Measurements from ENCODE around the gene MYCBP2. TPM values are rescaled to one million over a fixed set of nuclear protein-coding genes. Genes with fewer than 3 reads are reported as not detected.

The MYCBP2 gene
- total and polyA plus RNA-seq, 8 donors: 70.4 to 105 (median 79.1) TPM

- H3K27ac ChIP-seq: no peak overlapping the region
- no peak overlapping the region for H3K4me3 ChIP-seq
- ATAC-seq: no peak
- no peak for DNase-seq
- no peaks in the 10 kb centered on the region for H3K27me3 ChIP-seq
- peaks cover 0 to 7% of the 10 kb centered on the region in 2 donors for H3K4me1 ChIP-seq
- H3K9me3 ChIP-seq: no peaks in the 10 kb centered on the region
- intact Hi-C loops (cut with DNase I): no loop called here
- TF ChIP-seq CTCF (IDR thresholded peaks at IDR 0.05): no peak
- H3K36me3 ChIP-seq: no peaks in the 10 kb centered on the region
Measured at GRCh38 chr13:77360032-77360685, 33.3 kb upstream of the MYCBP2 start.

GRCh38 chr13:77359171-77359570 lies 32.3 kb upstream of the MYCBP2 start:
- Histone ChIP-seq H3K36me3 (no peaks in the 10 kb centered on the region), H3K4me3 (no peak overlapping the region), H3K27ac (no peak overlapping the region), H3K4me1 (peaks cover 0 to 14% of the 10 kb centered on the region in 2 donors), H3K9me3 (no peaks in the 10 kb centered on the region), H3K27me3 (no peaks in the 10 kb centered on the region)
- DNase-seq (no peak), ATAC-seq (no peak)
- TF ChIP-seq CTCF (IDR thresholded peaks at IDR 0.05): no peak
- intact Hi-C loops (cut with DNase I): no loop called here

GRCh38 chr13:77358001-77358400 lies 31.1 kb upstream of the MYCBP2 start:
- DNase-seq (no peak), ATAC-seq (no peak)
- Histone ChIP-seq H3K4me1 (peaks cover 0 to 23% of the 10 kb centered on the region in 2 donors), H3K27ac (no peak overlapping the region), H3K9me3 (no peaks in the 10 kb centered on the region), H3K36me3 (no peaks in the 10 kb centered on the region), H3K4me3 (no peak overlapping the region), H3K27me3 (no peaks in the 10 kb centered on the region)
- intact Hi-C loops (cut with DNase I): no loop called here
- TF ChIP-seq CTCF (IDR thresholded peaks at IDR 0.05): no peak

- H3K27me3 ChIP-seq: no peaks in the 10 kb centered on the region
- intact Hi-C loops (cut with DNase I): no loop called here
Measured at GRCh38 chr13:77356155-77356554, 29.3 kb upstream of the MYCBP2 start.

DNA sequence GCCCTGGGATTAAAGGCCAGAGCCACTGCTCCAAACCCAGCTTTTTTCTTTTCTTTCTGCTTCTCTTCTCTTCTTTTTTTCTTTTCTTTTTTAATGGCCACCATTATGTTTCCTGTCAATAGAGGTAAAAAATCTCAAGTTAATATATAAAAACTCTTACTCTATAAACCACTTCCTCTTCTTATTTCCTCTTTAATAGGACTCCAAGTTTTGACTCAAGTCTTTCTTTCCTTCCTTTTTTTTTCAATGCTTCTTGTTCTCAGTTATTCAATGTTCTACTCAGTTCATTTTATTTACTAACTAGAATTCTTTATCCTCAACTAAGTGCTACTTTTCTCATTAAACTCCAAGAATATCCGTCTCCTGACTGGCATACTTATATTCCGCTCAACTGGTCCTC lies 27.1 kb upstream of the MYCBP2 start:
- ATAC-seq: no peak

More at GRCh38 chr13:77356155-77356554, 29.3 kb upstream of the MYCBP2 start:
- Histone ChIP-seq H3K4me1 (peaks cover 0 to 23% of the 10 kb centered on the region in 2 donors), H3K27ac (no peak overlapping the region), H3K4me3 (no peak overlapping the region), H3K9me3 (no peaks in the 10 kb centered on the region), H3K36me3 (no peaks in the 10 kb centered on the region)
- no peak for TF ChIP-seq CTCF (IDR thresholded peaks at IDR 0.05)
- peak in 1 of 4 donors; percentile 2 for DNase-seq
- no peak for ATAC-seq

More for the DNA sequence above, 27.1 kb upstream of the MYCBP2 start:
- H3K4me3 ChIP-seq: no peak overlapping the region
- H3K9me3 ChIP-seq: no peaks in the 10 kb centered on the region
- peak overlapping the region in 1 of 2 donors; percentile 80 for H3K27ac ChIP-seq
- H3K27me3 ChIP-seq: no peaks in the 10 kb centered on the region
- TF ChIP-seq CTCF (IDR thresholded peaks at IDR 0.05): no peak
- DNase-seq: no peak
- intact Hi-C loops (cut with DNase I): no loop called here
- peaks cover 0 to 36% of the 10 kb centered on the region in 2 donors for H3K4me1 ChIP-seq
- no peaks in the 10 kb centered on the region for H3K36me3 ChIP-seq
